Heart left ventricle (tissue), 16 donors: ENCODE measurements around the gene SUMF1. TPM values are rescaled to one million over a fixed set of nuclear protein-coding genes. Genes with fewer than 3 reads are reported as not detected.

Experiments
- ATAC-seq, 4 donors: fragments of 200-7000 bp; cut with Tn5 transposase; one replicate each; pipeline ENCODE4 v1.9.1; 2020 to 2022; ENCODE audit warnings: moderate library complexity in 4 of 4, mild to moderate bottlenecking in 3 of 4, moderate number of reproducible peaks in 1 of 4
- DNase-seq, 5 donors: peaks; one replicate each; pipeline ENCODE4 v3.0.0-alpha.2; 2020
- H3K27ac ChIP-seq, 12 donors: fragments of 200-600 bp; sonication (generic) in 4 of 12; one replicate each; pipeline versions ENCODE4 v1.5.0 to v1.8.0; 2016 to 2022; ENCODE audit warnings: mild to moderate bottlenecking in 2 of 12
- H3K27me3 ChIP-seq, 9 donors: fragments of 200-600 bp; sonication (generic) in 2 of 9; one replicate each; pipeline versions ENCODE4 v1.5.1 to v1.8.0; 2016 to 2022; ENCODE audit warnings: mild to moderate bottlenecking in 3 of 9
- H3K36me3 ChIP-seq, 9 donors: fragments of 200-600 bp; sonication (generic) in 2 of 9; one replicate each; pipeline versions ENCODE4 v1.5.0 to v1.8.0; 2018 to 2022; ENCODE audit warnings: mild to moderate bottlenecking in 2 of 9
- H3K4me1 ChIP-seq, 12 donors: fragments of 200-600 bp; sonication (generic) in 4 of 12; one replicate each; pipeline versions ENCODE4 v1.5.0 to v1.8.0; 2016 to 2022; ENCODE audit warnings: mild to moderate bottlenecking in 3 of 12
- H3K4me3 ChIP-seq, 12 donors: fragments of 200-600 bp; sonication (generic) in 4 of 12; one replicate each; pipeline versions ENCODE4 v1.5.0 to v1.8.0; 2017 to 2022; ENCODE audit warnings: mild to moderate bottlenecking in 9 of 12, moderate library complexity in 4 of 12
- H3K9me3 ChIP-seq, 12 donors: fragments of 200-600 bp; sonication (generic) in 4 of 12; one replicate each; pipeline versions ENCODE4 v1.5.0 to v1.8.0; 2016 to 2022; ENCODE audit warnings: mild to moderate bottlenecking in 1 of 12
- CTCF ChIP-seq, 12 donors: fragments of 200-600 bp; sonication (generic) in 4 of 12; IDR thresholded peaks; one replicate each; pipeline versions ENCODE4 v1.5.0 to v1.8.0; 2018 to 2022; ENCODE audit warnings: antibody characterized with exemption in 12 of 12, mild to moderate bottlenecking in 5 of 12
- POLR2A ChIP-seq, 2 donors: fragments of 450-650 bp; IDR thresholded peaks; one replicate each; pipeline ENCODE4 v1.6.1; 2017; ENCODE audit warnings: antibody characterized with exemption in 2 of 2, mild to moderate bottlenecking in 2 of 2, moderate library complexity in 2 of 2
- WGBS, 4 donors: extraction: QIAGEN DNeasy Blood & Tissue Kit in 2 of 4; methylation state at CpG; one replicate each; pipeline versions ENCODE4 v1.1.5 to v1.1.7; 2013 to 2018; 5-methylcytosine and 5-hydroxymethylcytosine counted together
- intact Hi-C, 10 donors: fragments of 100-400 bp; cut with DNase I; formaldehyde crosslinking; loops; one replicate each; pipeline versions ENCODE4 v1.11.1 to v1.14.2; 2022
- long read RNA-seq, 3 donors: library from polyadenylated mRNA; unstranded; transcript quantifications; one replicate each; pipeline ENCODE4 v2.0.0, GENCODE V29; 2020 to 2021
- polyA plus RNA-seq, 2 donors: library from polyadenylated mRNA; stranded (reverse); fragments of 200-250 nt; gene quantifications; one replicate each; pipeline ENCODE4 v1.2.3, GENCODE V29; 2013
- total RNA-seq, 9 donors: library from RNA; depleted of rRNA in 2 of 9; stranded (reverse); fragments of >200 nt in 2 of 9; fragmentation: NEBNext Ultra II Directional in 3 of 9; extraction: Animal tissue kit (Norgen Biotek cat#: 25700) in 3 of 9; gene quantifications; one replicate each; pipeline versions ENCODE4 v1.1.0 to v1.2.4, GENCODE V29; 2016 to 2023
- donor health status: ischemic (EF 13 %, LVEDD 7.1; RV severe dilation, severe dysfunction).
- donor health status: healthy with polysubstance abuse.
- donor health status: DM: no; HTN: yes; CAD: no.
- donor health status: DM: no; HTN: no; CAD: no.
- donor health status: ischemic (EF 25% LVEDD 6.9; RV normal size, moderate dysfunction).
- donor health status: ischemic (EF 25% LVEDD 5.7; RV mildly dilated, moderate dysfunction).
- donor health status: healthy.
- donor health status: DM: yes; HTN: yes; CAD: no.
- donor health status: ischemic (EF 35%, LVEDD 5.7; RV mildly dilated, moderate dysfunction).
- donor health status: nonischemic (EF 11% LVEDD 7.7; RV severe dilation, severe dysfunction).
- donor health status: DM: yes; HTN: yes; CAD: no.
- donor health status: PGD.
- donor health status: ischemic (EF 29% LVEDD 5.4; RV normal size, mild dysfunction).
- donor health status: nonischemic (EF 23%, LVEDD 6.1; RV moderate dilation, normal function).

SUMF1 gene
- total RNA-seq (10 to 100 TPM in 5 of 9 donors, 1 to 10 TPM in 4; 5.8 to 21.1 (median 11.2) TPM), polyA plus RNA-seq (10 to 100 TPM in 1 of 2 donors, 1 to 10 TPM in 1; 3.9 to 14.0 TPM)
- long read RNA-seq, donor 1, transcript SUMF1-201 (9 exons, 2,159 nt), result major isoform, 19 of 20 reads
- long read RNA-seq, donor 1, partial matches to known transcripts, result 0 of 20 reads
- long read RNA-seq, donor 1, other reads (novel, unspliced or antisense), result 0 of 20 reads
- long read RNA-seq, donor 2, transcript SUMF1-201 (9 exons, 2,159 nt), result major isoform, 80 of 94 reads
- long read RNA-seq, donor 2, partial matches to known transcripts, result 1 of 94 reads
- long read RNA-seq, donor 2, other reads (novel, unspliced or antisense), result 8 of 94 reads
- long read RNA-seq, donor 3, transcript SUMF1-201 (9 exons, 2,159 nt), result major isoform, 51 of 61 reads
- long read RNA-seq, donor 3, partial matches to known transcripts, result 1 of 61 reads
- long read RNA-seq, donor 3, other reads (novel, unspliced or antisense), result 6 of 61 reads

- DNase-seq, result peak; percentile 77 to 87 (median 81)
- intact Hi-C loops, result loop anchor here in 1 of 10 donors (2.0 kb wide), 1 partner anchor 26 kb away; the partner anchor contains the start of gene ITPR1
- no peaks in the 10 kb centered on the region for H3K36me3 ChIP-seq
- H3K4me1 ChIP-seq, result peaks cover 0 to 23% (median 13%) of the 10 kb centered on the region in 12 donors
- WGBS, 4 donors, result 0 to 1% (median 1%) methylated on average over 17 to 47 of the region's 47 CpGs
- peak; percentile 97 to 99 (median 99) for ATAC-seq
- peak within 1 kb of the TSS; percentile 71 to 97 (median 88) for H3K4me3 ChIP-seq
- peak within 1 kb of the TSS in 11 of 12 donors; percentile 53 to 90 (median 80) for H3K27ac ChIP-seq
- no peaks in the 10 kb centered on the region for H3K27me3 ChIP-seq
- TF ChIP-seq CTCF (IDR thresholded peaks at IDR 0.05), result no peak
- peak in 1 of 2 donors; percentile 53 for TF ChIP-seq POLR2A (IDR thresholded peaks at IDR 0.05)
- H3K9me3 ChIP-seq, result no peaks in the 10 kb centered on the region
Measured at GRCh38 chr3:4466741-4467521, at the start of gene SUMF1. TSS of gene SUMF1 (minus strand) at chr3:4467269. CDS start at chr3:4467245, 24 bp downstream.

GRCh38 chr3:4515916-4516579 is 49.0 kb upstream of the SUMF1 start:
- DNase-seq, result no peak
- H3K4me1 ChIP-seq, result peaks cover 0 to 82% (median 50%) of the 10 kb centered on the region in 12 donors
- H3K4me3 ChIP-seq, result no peak overlapping the region
- H3K27ac ChIP-seq, result peak overlapping the region in 1 of 12 donors; percentile 10
- 69 to 78% (median 72%) methylated on average over 7 of the region's 7 CpGs for WGBS, 4 donors
- peaks cover 0 to 3% (median 0%) of the 10 kb centered on the region in 9 donors for H3K36me3 ChIP-seq
- H3K9me3 ChIP-seq, result no peaks in the 10 kb centered on the region
- H3K27me3 ChIP-seq, result no peaks in the 10 kb centered on the region
- intact Hi-C loops, result loop anchor here in 1 of 10 donors (10.0 kb wide), 1 partner anchor 161 kb away; no protein-coding TSS in a partner anchor
- no peak for ATAC-seq
- TF ChIP-seq CTCF (IDR thresholded peaks at IDR 0.05) (no peak), POLR2A (IDR thresholded peaks at IDR 0.05) (no peak)

DNA sequence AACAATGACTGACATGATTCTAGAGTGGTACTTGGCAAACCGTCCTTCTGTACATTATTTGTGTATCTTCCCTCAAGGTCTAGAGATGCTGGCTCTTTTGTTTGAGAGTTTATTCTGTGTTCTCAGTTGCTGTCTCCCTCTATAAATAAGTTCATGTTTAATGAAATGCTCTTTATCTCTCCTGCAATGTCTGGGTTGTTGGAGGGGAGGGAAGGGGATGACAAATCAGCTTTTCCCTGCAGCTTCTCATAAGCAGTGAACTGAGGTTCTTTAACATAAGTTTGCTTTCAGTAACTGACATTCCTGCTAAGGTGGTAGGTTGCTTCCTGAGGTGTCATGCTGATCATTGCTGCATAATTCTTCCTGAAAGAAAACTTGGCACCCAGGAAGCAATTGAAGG is 47.8 kb upstream of the SUMF1 start:
- ATAC-seq (no peak), DNase-seq (no peak)
- intact Hi-C loops, result loop anchor here in 1 of 10 donors (10.0 kb wide), 1 partner anchor 160 kb away; no protein-coding TSS in a partner anchor
- TF ChIP-seq CTCF (IDR thresholded peaks at IDR 0.05), result no peak
- no peak for TF ChIP-seq POLR2A (IDR thresholded peaks at IDR 0.05)
- Histone ChIP-seq H3K27me3 (no peaks in the 10 kb centered on the region), H3K36me3 (peaks cover 0 to 3% (median 0%) of the 10 kb centered on the region in 9 donors), H3K4me1 (peaks cover 0 to 84% (median 44%) of the 10 kb centered on the region in 12 donors), H3K27ac (no peak overlapping the region), H3K9me3 (no peaks in the 10 kb centered on the region), H3K4me3 (no peak overlapping the region)
- 73 to 92% (median 83%) methylated on average over 1 of the region's 1 CpG for WGBS, 4 donors
